HG03521 (cell line): ENCODE measurements around the gene ZNF837.

ENCODE experiments used
- ATAC-seq: cut with Tn5 transposase; IDR thresholded peaks from one replicate; pipeline ENCODE4 v1.9.1; 2021; ENCODE audit warnings: mild to moderate bottlenecking, moderate library complexity; ENCODE audit not compliant: unreplicated experiment

The ZNF837 gene

DNA sequence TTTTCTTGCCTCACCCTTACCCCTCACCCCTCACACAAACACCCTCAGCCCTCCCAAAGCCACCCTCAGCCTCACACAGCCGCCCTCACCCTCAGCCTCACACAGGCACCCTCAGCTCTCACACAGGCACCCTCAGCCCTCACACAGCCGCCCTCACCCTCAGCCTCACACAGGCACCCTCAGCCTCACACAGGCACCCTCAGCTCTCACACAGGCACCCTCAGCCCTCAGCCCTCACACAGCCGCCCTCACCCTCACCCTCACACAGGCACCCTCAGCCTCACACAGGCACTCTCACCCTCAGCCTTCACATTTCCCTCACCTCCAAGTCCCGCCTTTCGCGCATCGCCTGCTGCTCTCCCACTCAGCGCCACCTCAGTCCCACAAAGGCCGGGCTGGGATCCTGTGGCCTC lies 54.3 kb downstream of the ZNF837 start:
- no peak for ATAC-seq

DNA sequence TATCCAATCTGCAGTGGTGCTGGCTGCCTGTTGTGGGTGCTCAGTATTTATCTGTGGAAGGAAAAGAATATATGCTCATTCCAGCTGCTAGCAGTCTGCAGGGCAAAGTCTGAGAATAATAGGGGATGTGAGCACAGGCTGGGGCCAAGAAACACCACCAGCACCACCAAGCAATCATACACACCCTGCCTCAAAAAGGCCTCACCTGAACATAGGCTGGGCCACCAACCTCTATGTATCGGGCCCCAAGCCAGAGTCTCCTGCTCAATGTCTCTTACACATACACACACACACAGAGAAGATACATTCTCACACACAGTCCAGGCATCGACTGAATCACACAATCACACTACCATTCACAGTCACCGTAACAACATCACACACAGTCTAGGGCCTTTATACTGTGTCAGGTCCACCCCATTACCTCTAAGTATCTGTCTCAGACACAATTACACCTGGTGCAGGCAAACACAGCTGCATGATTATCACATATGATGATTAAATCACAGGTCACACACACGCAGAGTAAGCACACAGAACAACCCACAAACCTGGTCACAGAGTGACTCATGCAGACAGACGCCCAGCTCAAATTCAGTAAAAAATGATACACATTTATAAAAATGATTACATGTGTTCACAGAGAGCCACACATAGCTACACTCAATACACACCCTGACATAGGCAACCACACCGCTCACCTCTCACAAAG lies 55.4 kb downstream of the ZNF837 start:
- no peak for ATAC-seq

- ATAC-seq: no peak
Measured at GRCh38 chr19:58319241-58319640, 61.6 kb downstream of the ZNF837 start.

- no peak for ATAC-seq
Measured at GRCh38 chr19:58318297-58318696, 62.5 kb downstream of the ZNF837 start.
